Measurements from ENCODE around the gene IL36RN.

DNA sequence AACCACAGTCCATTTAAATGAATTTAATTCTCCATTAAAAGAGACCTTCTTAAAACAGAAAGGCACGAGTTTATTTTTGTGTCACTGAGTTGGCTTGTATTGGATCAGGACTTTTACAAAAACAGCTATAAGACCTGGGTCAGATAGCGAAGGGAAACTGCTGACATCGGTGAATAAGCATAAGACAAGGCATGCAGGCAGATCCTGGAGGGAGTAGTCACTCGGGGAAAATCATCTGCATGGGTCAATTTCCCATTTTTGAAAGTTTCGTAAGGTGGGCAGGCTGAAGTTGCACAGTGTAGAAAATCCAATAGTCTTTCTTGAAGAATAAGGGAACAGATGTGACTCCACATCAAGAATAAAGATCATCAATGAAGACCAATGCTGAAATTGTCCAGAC is 19.3 kb upstream of the IL36RN start:
- TF ChIP-seq, protein P1, sequence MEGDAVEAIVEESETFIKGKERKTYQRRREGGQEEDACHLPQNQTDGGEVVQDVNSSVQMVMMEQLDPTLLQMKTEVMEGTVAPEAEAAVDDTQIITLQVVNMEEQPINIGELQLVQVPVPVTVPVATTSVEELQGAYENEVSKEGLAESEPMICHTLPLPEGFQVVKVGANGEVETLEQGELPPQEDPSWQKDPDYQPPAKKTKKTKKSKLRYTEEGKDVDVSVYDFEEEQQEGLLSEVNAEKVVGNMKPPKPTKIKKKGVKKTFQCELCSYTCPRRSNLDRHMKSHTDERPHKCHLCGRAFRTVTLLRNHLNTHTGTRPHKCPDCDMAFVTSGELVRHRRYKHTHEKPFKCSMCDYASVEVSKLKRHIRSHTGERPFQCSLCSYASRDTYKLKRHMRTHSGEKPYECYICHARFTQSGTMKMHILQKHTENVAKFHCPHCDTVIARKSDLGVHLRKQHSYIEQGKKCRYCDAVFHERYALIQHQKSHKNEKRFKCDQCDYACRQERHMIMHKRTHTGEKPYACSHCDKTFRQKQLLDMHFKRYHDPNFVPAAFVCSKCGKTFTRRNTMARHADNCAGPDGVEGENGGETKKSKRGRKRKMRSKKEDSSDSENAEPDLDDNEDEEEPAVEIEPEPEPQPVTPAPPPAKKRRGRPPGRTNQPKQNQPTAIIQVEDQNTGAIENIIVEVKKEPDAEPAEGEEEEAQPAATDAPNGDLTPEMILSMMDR (IDR thresholded peaks at IDR 0.05; ENCODE audit: insufficient read depth, low read depth, low read length): no peak
- TF ChIP-seq EZH2 (IDR thresholded peaks at IDR 0.05; ENCODE audit: insufficient read depth, low read length): no peak
